Neural progenitor cell (in vitro differentiated cells): ENCODE measurements around the gene UGT1A4. TPM values are rescaled to one million over a fixed set of nuclear protein-coding genes. Genes with fewer than 3 reads are reported as not detected.

Experiments used
- DNase-seq: peaks from one replicate; pipeline ENCODE4 v3.0.0-alpha.2; 2016; ENCODE audit warnings: low spot score
- H2AFZ ChIP-seq: fragments of 200-600 bp; sonication (generic); replicated peaks from 2 replicates; pipeline ENCODE4 v1.6.1; 2016; ENCODE audit warnings: antibody characterized with exemption
- H3F3A ChIP-seq: fragments of 200-600 bp; sonication (generic); 2 replicates; pipeline ENCODE4 v1.6.1; 2016; ENCODE audit warnings: antibody characterized with exemption, low read depth
- H3K27ac ChIP-seq: fragments of 200-600 bp; sonication (generic); 2 replicates; pipeline ENCODE4 v1.5.1; 2016; ENCODE audit warnings: mild to moderate bottlenecking
- H3K27me3 ChIP-seq: fragments of 200-600 bp; sonication (generic); 2 replicates; pipeline ENCODE4 v1.6.1; 2016; ENCODE audit warnings: mild to moderate bottlenecking, moderate library complexity
- H3K36me3 ChIP-seq: fragments of 200-600 bp; sonication (generic); 2 replicates; pipeline ENCODE4 v1.5.1; 2016
- H3K4me1 ChIP-seq: fragments of 200-600 bp; sonication (generic); 2 replicates; pipeline ENCODE4 v1.6.1; 2016; ENCODE audit warnings: mixed run types
- H3K4me2 ChIP-seq: fragments of 200-600 bp; sonication (generic); 2 replicates; pipeline ENCODE4 v1.6.1; 2016
- H3K4me3 ChIP-seq: fragments of 200-600 bp; sonication (generic); 2 replicates; pipeline ENCODE4 v1.5.1; 2016
- H3K79me2 ChIP-seq: fragments of 200-600 bp; sonication (generic); 2 replicates; pipeline ENCODE4 v1.6.1; 2016; ENCODE audit warnings: low read depth
- H3K9ac ChIP-seq: fragments of 200-600 bp; sonication (generic); 2 replicates; pipeline ENCODE4 v1.6.1; 2016
- H3K9me3 ChIP-seq: fragments of 200-600 bp; sonication (generic); 2 replicates; pipeline ENCODE4 v1.5.1; 2016; ENCODE audit warnings: low read depth
- H4K20me1 ChIP-seq: fragments of 200-600 bp; sonication (generic); 2 replicates; pipeline ENCODE4 v1.6.1; 2016; ENCODE audit warnings: low read depth
- H3K27ac Mint-ChIP-seq: 3 replicates; pipeline ENCODE4 v1.8.0; 2021; ENCODE audit warnings: mixed read lengths
- H3K27me3 Mint-ChIP-seq: 2 replicates; pipeline ENCODE4 v1.8.0; 2022; ENCODE audit warnings: low read depth, mild to moderate bottlenecking, inconsistent platforms, moderate library complexity, mixed read lengths; ENCODE audit not compliant: insufficient read depth
- H3K36me3 Mint-ChIP-seq: 3 replicates; pipeline ENCODE4 v1.8.0; 2021; ENCODE audit warnings: mixed read lengths
- H3K4me1 Mint-ChIP-seq: 3 replicates; pipeline ENCODE4 v1.8.0; 2021; ENCODE audit warnings: mixed read lengths
- H3K4me3 Mint-ChIP-seq: 3 replicates; pipeline ENCODE4 v1.8.0; 2021; ENCODE audit warnings: mild to moderate bottlenecking, moderate library complexity, mixed read lengths
- H3K9me3 Mint-ChIP-seq: 3 replicates; pipeline ENCODE4 v1.8.0; 2020; ENCODE audit warnings: mixed read lengths
- EZH2 ChIP-seq: fragments of 200-600 bp; sonication (generic); IDR thresholded peaks from 2 replicates; pipeline ENCODE4 v1.6.1; 2017; ENCODE audit warnings: antibody characterized with exemption, mild to moderate bottlenecking, moderate library complexity
- EZH2phosphoT487 ChIP-seq: fragments of 200-600 bp; sonication (generic); IDR thresholded peaks from 2 replicates; pipeline ENCODE4 v1.6.1; 2017; ENCODE audit warnings: antibody characterized with exemption
- total RNA-seq: library from RNA; depleted of rRNA; stranded (reverse); fragments of >200 nt; gene quantifications from 2 replicates; pipeline ENCODE4 v1.2.3, GENCODE V29; 2015; ENCODE audit warnings: low replicate concordance
- TF ChIP-seq, protein P1 (sequence below): fragments of 200-600 bp; sonication (generic); IDR thresholded peaks from 2 replicates; pipeline ENCODE4 v1.5.1; 2017; ENCODE audit warnings: antibody characterized with exemption, mild to moderate bottlenecking

Gene UGT1A4
- total RNA-seq, 1 donor from 2014 or later, result not detected

DNA sequence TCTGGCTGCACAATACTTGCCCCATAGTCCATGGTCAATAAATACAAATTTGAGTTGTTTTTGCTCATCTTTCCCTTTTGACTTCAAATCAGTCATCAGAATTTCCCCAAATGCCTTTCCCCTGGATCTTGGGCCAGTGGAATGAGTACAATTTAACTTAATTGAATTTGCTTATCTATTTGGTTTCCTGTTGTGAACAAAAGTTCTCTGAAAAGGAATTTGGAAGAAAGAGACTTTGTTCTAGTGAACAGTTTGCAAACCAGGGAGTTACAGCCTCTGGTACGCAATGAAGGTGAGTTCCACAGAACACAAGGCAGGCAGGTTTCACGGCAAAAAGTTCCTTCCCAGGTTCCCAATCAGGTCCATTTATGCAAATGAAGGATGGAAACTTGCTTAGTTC, 40.3 kb downstream of the UGT1A4 start:
- no peak for TF ChIP-seq EZH2
- TF ChIP-seq, protein P1, sequence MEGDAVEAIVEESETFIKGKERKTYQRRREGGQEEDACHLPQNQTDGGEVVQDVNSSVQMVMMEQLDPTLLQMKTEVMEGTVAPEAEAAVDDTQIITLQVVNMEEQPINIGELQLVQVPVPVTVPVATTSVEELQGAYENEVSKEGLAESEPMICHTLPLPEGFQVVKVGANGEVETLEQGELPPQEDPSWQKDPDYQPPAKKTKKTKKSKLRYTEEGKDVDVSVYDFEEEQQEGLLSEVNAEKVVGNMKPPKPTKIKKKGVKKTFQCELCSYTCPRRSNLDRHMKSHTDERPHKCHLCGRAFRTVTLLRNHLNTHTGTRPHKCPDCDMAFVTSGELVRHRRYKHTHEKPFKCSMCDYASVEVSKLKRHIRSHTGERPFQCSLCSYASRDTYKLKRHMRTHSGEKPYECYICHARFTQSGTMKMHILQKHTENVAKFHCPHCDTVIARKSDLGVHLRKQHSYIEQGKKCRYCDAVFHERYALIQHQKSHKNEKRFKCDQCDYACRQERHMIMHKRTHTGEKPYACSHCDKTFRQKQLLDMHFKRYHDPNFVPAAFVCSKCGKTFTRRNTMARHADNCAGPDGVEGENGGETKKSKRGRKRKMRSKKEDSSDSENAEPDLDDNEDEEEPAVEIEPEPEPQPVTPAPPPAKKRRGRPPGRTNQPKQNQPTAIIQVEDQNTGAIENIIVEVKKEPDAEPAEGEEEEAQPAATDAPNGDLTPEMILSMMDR, result no peak
- TF ChIP-seq EZH2phosphoT487, result no peak
- H3K27me3 Mint-ChIP-seq, result peaks cover 2% of the 10 kb centered on the region

DNA sequence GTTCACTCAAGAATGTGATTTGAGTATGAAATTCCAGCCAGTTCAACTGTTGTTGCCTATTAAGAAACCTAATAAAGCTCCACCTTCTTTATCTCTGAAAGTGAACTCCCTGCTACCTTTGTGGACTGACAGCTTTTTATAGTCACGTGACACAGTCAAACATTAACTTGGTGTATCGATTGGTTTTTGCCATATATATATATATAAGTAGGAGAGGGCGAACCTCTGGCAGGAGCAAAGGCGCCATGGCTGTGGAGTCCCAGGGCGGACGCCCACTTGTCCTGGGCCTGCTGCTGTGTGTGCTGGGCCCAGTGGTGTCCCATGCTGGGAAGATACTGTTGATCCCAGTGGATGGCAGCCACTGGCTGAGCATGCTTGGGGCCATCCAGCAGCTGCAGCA, 41.5 kb downstream of the UGT1A4 start, which contains the start of gene UGT1A1:
TSS of gene UGT1A1 (plus strand) at position 228 of the 400 bp plus-strand sequence. CDS start at position 246, 18 bp downstream.
- Mint-ChIP-seq H3K27me3 (peaks cover 2% of the 10 kb centered on the region), H3K4me3 (no peak within 1 kb of the TSS), H3K36me3 (no peaks in the 10 kb centered on the region), H3K4me1 (peaks cover 5% of the 10 kb centered on the region), H3K27ac (peak within 1 kb of the TSS; percentile 54), H3K9me3 (peaks cover 2% of the 10 kb centered on the region)
- H3K27me3 ChIP-seq, result no peaks in the 10 kb centered on the region
- H2AFZ ChIP-seq, result no peak within 1 kb of the TSS
- no peak within 1 kb of the TSS for H3K4me3 ChIP-seq
- H3K9me3 ChIP-seq, result no peaks in the 10 kb centered on the region
- H3K4me2 ChIP-seq, result no peak within 1 kb of the TSS
- H3K79me2 ChIP-seq, result no peaks in the 10 kb centered on the region
- no peaks in the 10 kb centered on the region for H3K36me3 ChIP-seq
- no peak within 1 kb of the TSS for H3K27ac ChIP-seq
- H3K4me1 ChIP-seq, result no peaks in the 10 kb centered on the region
- H3F3A ChIP-seq, result no peaks in the 10 kb centered on the region
- H3K9ac ChIP-seq, result no peak within 1 kb of the TSS
- no peaks in the 10 kb centered on the region for H4K20me1 ChIP-seq
- no peak for TF ChIP-seq EZH2phosphoT487
- DNase-seq, result no peak

More for the DNA sequence above, 40.3 kb downstream of the UGT1A4 start:
- Histone ChIP-seq H2AFZ (no peak overlapping the region), H3K9me3 (no peaks in the 10 kb centered on the region), H3K9ac (no peak overlapping the region), H3K79me2 (no peaks in the 10 kb centered on the region), H3K4me2 (no peak overlapping the region), H3K27me3 (no peaks in the 10 kb centered on the region), H3K27ac (no peak overlapping the region), H3F3A (no peaks in the 10 kb centered on the region), H3K4me1 (no peaks in the 10 kb centered on the region), H3K36me3 (no peaks in the 10 kb centered on the region), H4K20me1 (no peaks in the 10 kb centered on the region), H3K4me3 (no peak overlapping the region)
- no peaks in the 10 kb centered on the region for H3K36me3 Mint-ChIP-seq
- H3K27ac Mint-ChIP-seq, result no peak overlapping the region
- H3K4me3 Mint-ChIP-seq, result no peak overlapping the region
- H3K9me3 Mint-ChIP-seq, result peaks cover 6% of the 10 kb centered on the region
- DNase-seq, result no peak
- peaks cover 5% of the 10 kb centered on the region for H3K4me1 Mint-ChIP-seq

DNA sequence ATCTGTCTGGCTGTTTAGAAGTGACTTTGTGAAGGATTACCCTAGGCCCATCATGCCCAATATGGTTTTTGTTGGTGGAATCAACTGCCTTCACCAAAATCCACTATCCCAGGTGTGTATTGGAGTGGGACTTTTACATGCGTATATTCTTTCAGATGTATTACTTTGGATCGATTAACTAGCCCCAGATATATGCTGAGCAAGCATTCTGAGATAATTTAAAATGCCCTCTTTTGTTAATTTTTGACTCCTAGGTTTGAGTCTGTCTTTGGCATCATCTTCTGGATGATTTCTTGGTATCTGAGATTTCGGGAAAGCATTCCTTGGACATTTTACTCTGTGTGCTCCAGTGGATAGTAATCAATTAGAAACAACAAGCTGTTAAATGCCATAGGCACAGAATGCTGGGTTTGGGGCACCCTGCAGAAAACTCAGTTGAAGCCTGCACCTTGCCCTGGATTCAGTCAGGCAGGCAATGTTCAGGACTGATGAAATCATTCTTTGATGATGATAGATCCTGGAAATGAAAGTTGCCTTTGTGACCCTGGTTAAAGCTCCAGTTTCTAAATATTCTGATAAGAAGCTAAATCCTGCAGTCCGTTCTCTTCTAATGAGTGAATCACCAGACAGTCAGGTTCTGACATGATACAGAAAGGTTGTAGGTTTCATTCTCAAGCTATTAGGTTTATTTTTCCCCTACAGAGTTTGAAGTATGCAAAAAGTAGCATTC, 42.7 kb downstream of the UGT1A4 start:
- H3K4me2 ChIP-seq, result no peak overlapping the region
- no peaks in the 10 kb centered on the region for H3K36me3 ChIP-seq
- DNase-seq, result no peak
- Mint-ChIP-seq H3K4me3 (no peak overlapping the region), H3K27me3 (peaks cover 2% of the 10 kb centered on the region), H3K9me3 (peaks cover 5% of the 10 kb centered on the region), H3K27ac (no peak overlapping the region), H3K36me3 (peaks cover 2% of the 10 kb centered on the region), H3K4me1 (peaks cover 5% of the 10 kb centered on the region)
- H3K4me1 ChIP-seq, result no peaks in the 10 kb centered on the region
- TF ChIP-seq EZH2phosphoT487 (no peak), EZH2 (no peak)
- TF ChIP-seq, protein P1, result no peak
- H4K20me1 ChIP-seq, result no peaks in the 10 kb centered on the region
- no peaks in the 10 kb centered on the region for H3K27me3 ChIP-seq
- no peak overlapping the region for H3K9ac ChIP-seq
- no peak overlapping the region for H3K27ac ChIP-seq
- H3F3A ChIP-seq, result no peaks in the 10 kb centered on the region
- no peaks in the 10 kb centered on the region for H3K79me2 ChIP-seq
- no peak overlapping the region for H3K4me3 ChIP-seq
- H3K9me3 ChIP-seq, result no peaks in the 10 kb centered on the region
- no peak overlapping the region for H2AFZ ChIP-seq

DNA sequence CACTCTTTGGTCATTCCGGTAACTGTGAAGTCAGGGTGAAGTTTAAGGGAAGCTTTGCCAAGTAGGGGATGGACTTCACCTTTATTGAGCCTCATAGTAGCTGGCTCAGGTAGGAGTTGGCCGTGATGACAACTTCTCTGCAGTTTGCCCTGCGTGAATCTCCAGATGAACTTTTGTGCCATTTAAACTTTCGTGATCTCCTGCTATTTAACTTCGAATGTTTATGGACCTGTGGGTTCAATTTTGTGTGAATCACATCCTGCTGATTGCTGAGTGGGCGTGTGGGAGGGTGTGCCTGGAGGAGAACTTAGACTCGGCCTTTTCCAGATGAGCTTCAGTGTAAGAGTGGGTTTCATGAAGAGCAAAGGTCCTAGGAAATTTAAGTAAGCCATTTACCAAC, 45.7 kb downstream of the UGT1A4 start:
- Histone ChIP-seq H4K20me1 (no peaks in the 10 kb centered on the region), H3K36me3 (no peaks in the 10 kb centered on the region), H3K79me2 (no peaks in the 10 kb centered on the region), H3K4me3 (no peak overlapping the region), H3K27me3 (no peaks in the 10 kb centered on the region), H3K27ac (no peak overlapping the region), H2AFZ (no peak overlapping the region), H3K9me3 (no peaks in the 10 kb centered on the region), H3K4me1 (no peaks in the 10 kb centered on the region), H3K9ac (no peak overlapping the region), H3K4me2 (no peak overlapping the region), H3F3A (no peaks in the 10 kb centered on the region)
- H3K4me1 Mint-ChIP-seq, result peaks cover 19% of the 10 kb centered on the region
- H3K27ac Mint-ChIP-seq, result no peak overlapping the region
- peaks cover 3% of the 10 kb centered on the region for H3K36me3 Mint-ChIP-seq
- peaks cover 21% of the 10 kb centered on the region for H3K9me3 Mint-ChIP-seq
- H3K4me3 Mint-ChIP-seq, result no peak overlapping the region
- no peak for DNase-seq
- TF ChIP-seq EZH2 (no peak), EZH2phosphoT487 (no peak)
- TF ChIP-seq, protein P1, result no peak
- peaks cover 2% of the 10 kb centered on the region for H3K27me3 Mint-ChIP-seq
